Astrocyte (in vitro differentiated cells and primary cell): ENCODE measurements around the gene ORC4. TPM values are rescaled to one million over a fixed set of nuclear protein-coding genes. Genes with fewer than 3 reads are reported as not detected.

ENCODE experiments used
- DNase-seq: peaks from one replicate; pipeline ENCODE4 v3.0.0-alpha.2; 2010; ENCODE audit warnings: low read depth
- FAIRE-seq: peaks from 2 replicates; lab custom pipeline; 2011; peaks lifted over from hg19 to GRCh38; lab: Jason Lieb, UNC
- H2AFZ ChIP-seq: 2 replicates; pipeline ENCODE4 v1.6.0; 2012; ENCODE audit warnings: low read depth, low read length, inconsistent platforms
- H3K27ac ChIP-seq: 2 replicates; pipeline ENCODE4 v1.5.1; 2011; ENCODE audit warnings: low read depth, low read length, inconsistent platforms
- H3K27me3 ChIP-seq: 2 replicates; pipeline ENCODE4 v1.6.0; 2011; ENCODE audit warnings: low read length, inconsistent platforms; ENCODE audit not compliant: insufficient read depth
- H3K36me3 ChIP-seq: 2 replicates; pipeline ENCODE4 v1.5.1; 2011; ENCODE audit warnings: low read length, inconsistent platforms; ENCODE audit not compliant: insufficient read depth
- H3K4me1 ChIP-seq: 2 replicates; pipeline ENCODE4 v1.5.1; 2011; ENCODE audit warnings: low read length, inconsistent platforms; ENCODE audit not compliant: insufficient read depth
- H3K4me2 ChIP-seq: 2 replicates; pipeline ENCODE4 v1.6.0; 2012; ENCODE audit warnings: low read length, inconsistent platforms
- H3K4me3 ChIP-seq: 2 replicates; pipeline ENCODE4 v1.5.1; 2011; ENCODE audit warnings: low read depth, mild to moderate bottlenecking, low read length, inconsistent platforms; ENCODE audit not compliant: insufficient read depth
- H3K79me2 ChIP-seq: 2 replicates; pipeline ENCODE4 v1.6.0; 2012; ENCODE audit warnings: mild to moderate bottlenecking, low read length, inconsistent platforms; ENCODE audit not compliant: insufficient read depth
- H3K9ac ChIP-seq: 2 replicates; pipeline ENCODE4 v1.6.0; 2012; ENCODE audit warnings: mild to moderate bottlenecking, low read length, inconsistent platforms
- H3K9me3 ChIP-seq: 2 replicates; pipeline ENCODE4 v1.5.1; 2012; ENCODE audit warnings: low read depth, mild to moderate bottlenecking, low read length, inconsistent platforms; ENCODE audit not compliant: insufficient read depth
- H4K20me1 ChIP-seq: 2 replicates; pipeline ENCODE4 v1.6.0; 2012; ENCODE audit warnings: low read length, inconsistent platforms; ENCODE audit not compliant: insufficient read depth
- H3K27ac Mint-ChIP-seq: one replicate; pipeline ENCODE4 v1.8.0; 2021; ENCODE audit warnings: mild to moderate bottlenecking, mixed read lengths; ENCODE audit not compliant: unreplicated experiment
- H3K27me3 Mint-ChIP-seq: one replicate; pipeline ENCODE4 v1.8.0; 2021; ENCODE audit warnings: low read depth, mixed read lengths; ENCODE audit not compliant: unreplicated experiment
- H3K36me3 Mint-ChIP-seq: one replicate; pipeline ENCODE4 v1.8.0; 2021; ENCODE audit warnings: low read depth, mixed read lengths; ENCODE audit not compliant: unreplicated experiment
- H3K4me1 Mint-ChIP-seq: one replicate; pipeline ENCODE4 v1.8.0; 2021; ENCODE audit warnings: low read depth, mixed read lengths; ENCODE audit not compliant: unreplicated experiment
- H3K4me3 Mint-ChIP-seq: one replicate; pipeline ENCODE4 v1.8.0; 2021; ENCODE audit warnings: mild to moderate bottlenecking, moderate library complexity, mixed read lengths; ENCODE audit not compliant: unreplicated experiment
- H3K9me3 Mint-ChIP-seq: one replicate; pipeline ENCODE4 v1.8.0; 2021; ENCODE audit warnings: mild to moderate bottlenecking, mixed read lengths; ENCODE audit not compliant: unreplicated experiment
- EZH2 ChIP-seq: IDR thresholded peaks from 2 replicates; pipeline ENCODE4 v1.6.1; 2012; ENCODE audit warnings: mild to moderate bottlenecking, low read length, inconsistent platforms; ENCODE audit not compliant: insufficient read depth
- total RNA-seq: library from RNA; stranded (reverse); gene quantifications from 2 replicates; pipeline ENCODE4 v1.2.1, GENCODE V29; 2021
- TF ChIP-seq, protein P1 (sequence below): IDR thresholded peaks from 2 replicates; pipeline ENCODE4 v1.5.1; 2011; ENCODE audit warnings: low read depth, mild to moderate bottlenecking, inconsistent platforms, low read length, moderate library complexity; ENCODE audit not compliant: insufficient read depth

The ORC4 gene
- total RNA-seq, 1 donor from 2014 or later = 43.8 TPM

DNA sequence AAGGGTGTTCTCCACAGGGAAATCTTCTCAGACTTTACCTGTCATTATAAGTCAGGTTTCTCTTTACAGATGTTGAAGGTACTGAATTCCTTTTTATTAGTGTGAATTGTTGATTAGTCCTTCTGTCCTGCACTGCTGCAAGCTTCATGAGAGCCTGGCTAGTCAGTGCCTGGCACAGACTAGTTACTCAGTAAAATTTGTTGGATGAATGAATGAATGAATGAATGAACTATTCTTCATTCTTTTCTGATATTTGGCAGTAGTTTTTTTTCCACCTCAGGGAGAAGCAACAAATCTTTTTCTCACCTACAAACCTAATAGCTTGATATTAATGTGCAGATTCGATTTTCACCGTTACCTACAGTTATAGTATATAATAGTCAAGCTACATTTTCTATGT, 111.4 kb downstream of the ORC4 start:
- Histone ChIP-seq H3K27ac (no peak overlapping the region), H2AFZ (no peak overlapping the region), H3K9me3 (no peaks in the 10 kb centered on the region), H3K9ac (no peak overlapping the region), H3K36me3 (no peaks in the 10 kb centered on the region), H3K79me2 (no peaks in the 10 kb centered on the region), H3K27me3 (no peaks in the 10 kb centered on the region), H3K4me1 (no peaks in the 10 kb centered on the region), H4K20me1 (no peaks in the 10 kb centered on the region), H3K4me3 (no peak overlapping the region), H3K4me2 (no peak overlapping the region)
- no peak for FAIRE-seq
- peaks cover 8% of the 10 kb centered on the region for H3K4me1 Mint-ChIP-seq
- H3K27ac Mint-ChIP-seq = no peak overlapping the region
- no peaks in the 10 kb centered on the region for H3K36me3 Mint-ChIP-seq
- TF ChIP-seq EZH2 = no peak
- TF ChIP-seq, protein P1, sequence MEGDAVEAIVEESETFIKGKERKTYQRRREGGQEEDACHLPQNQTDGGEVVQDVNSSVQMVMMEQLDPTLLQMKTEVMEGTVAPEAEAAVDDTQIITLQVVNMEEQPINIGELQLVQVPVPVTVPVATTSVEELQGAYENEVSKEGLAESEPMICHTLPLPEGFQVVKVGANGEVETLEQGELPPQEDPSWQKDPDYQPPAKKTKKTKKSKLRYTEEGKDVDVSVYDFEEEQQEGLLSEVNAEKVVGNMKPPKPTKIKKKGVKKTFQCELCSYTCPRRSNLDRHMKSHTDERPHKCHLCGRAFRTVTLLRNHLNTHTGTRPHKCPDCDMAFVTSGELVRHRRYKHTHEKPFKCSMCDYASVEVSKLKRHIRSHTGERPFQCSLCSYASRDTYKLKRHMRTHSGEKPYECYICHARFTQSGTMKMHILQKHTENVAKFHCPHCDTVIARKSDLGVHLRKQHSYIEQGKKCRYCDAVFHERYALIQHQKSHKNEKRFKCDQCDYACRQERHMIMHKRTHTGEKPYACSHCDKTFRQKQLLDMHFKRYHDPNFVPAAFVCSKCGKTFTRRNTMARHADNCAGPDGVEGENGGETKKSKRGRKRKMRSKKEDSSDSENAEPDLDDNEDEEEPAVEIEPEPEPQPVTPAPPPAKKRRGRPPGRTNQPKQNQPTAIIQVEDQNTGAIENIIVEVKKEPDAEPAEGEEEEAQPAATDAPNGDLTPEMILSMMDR = no peak
- no peaks in the 10 kb centered on the region for H3K9me3 Mint-ChIP-seq
- H3K27me3 Mint-ChIP-seq = no peaks in the 10 kb centered on the region
- no peak for DNase-seq
- no peak overlapping the region for H3K4me3 Mint-ChIP-seq

DNA sequence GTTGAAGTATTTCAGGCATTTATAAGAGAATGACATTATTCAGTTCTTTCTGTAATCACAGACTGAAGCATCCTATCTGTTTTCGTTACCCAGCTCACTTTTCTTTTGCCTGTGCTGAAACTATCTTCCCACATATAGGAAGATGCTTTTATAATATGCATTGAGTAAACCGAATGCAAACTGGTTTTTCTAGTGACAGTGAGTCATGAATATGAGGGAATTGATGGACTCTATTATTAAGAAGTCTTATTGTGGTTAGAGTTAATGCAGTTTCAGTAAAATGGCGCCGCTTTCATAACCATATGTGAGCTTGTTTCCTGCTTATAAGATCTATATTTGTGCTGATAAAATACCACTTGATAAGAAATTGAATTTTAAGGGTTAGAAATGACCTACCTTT, 116.5 kb downstream of the ORC4 start:
- H3K36me3 ChIP-seq = no peaks in the 10 kb centered on the region
- DNase-seq = no peak
- no peaks in the 10 kb centered on the region for H3K27me3 Mint-ChIP-seq
- no peak overlapping the region for H3K27ac Mint-ChIP-seq
- H3K4me3 ChIP-seq = no peak overlapping the region
- no peaks in the 10 kb centered on the region for H4K20me1 ChIP-seq
- no peak overlapping the region for H3K27ac ChIP-seq
- H2AFZ ChIP-seq = no peak overlapping the region
- no peak overlapping the region for H3K4me2 ChIP-seq
- H3K4me1 Mint-ChIP-seq = peaks cover 11% of the 10 kb centered on the region
- no peak overlapping the region for H3K4me3 Mint-ChIP-seq
- no peaks in the 10 kb centered on the region for H3K9me3 ChIP-seq
- FAIRE-seq = no peak
- H3K27me3 ChIP-seq = no peaks in the 10 kb centered on the region
- no peaks in the 10 kb centered on the region for H3K79me2 ChIP-seq
- no peaks in the 10 kb centered on the region for H3K36me3 Mint-ChIP-seq
- H3K9me3 Mint-ChIP-seq = no peaks in the 10 kb centered on the region
- no peak overlapping the region for H3K9ac ChIP-seq
- no peak for TF ChIP-seq EZH2
- TF ChIP-seq, protein P1 = no peak
- no peaks in the 10 kb centered on the region for H3K4me1 ChIP-seq

DNA sequence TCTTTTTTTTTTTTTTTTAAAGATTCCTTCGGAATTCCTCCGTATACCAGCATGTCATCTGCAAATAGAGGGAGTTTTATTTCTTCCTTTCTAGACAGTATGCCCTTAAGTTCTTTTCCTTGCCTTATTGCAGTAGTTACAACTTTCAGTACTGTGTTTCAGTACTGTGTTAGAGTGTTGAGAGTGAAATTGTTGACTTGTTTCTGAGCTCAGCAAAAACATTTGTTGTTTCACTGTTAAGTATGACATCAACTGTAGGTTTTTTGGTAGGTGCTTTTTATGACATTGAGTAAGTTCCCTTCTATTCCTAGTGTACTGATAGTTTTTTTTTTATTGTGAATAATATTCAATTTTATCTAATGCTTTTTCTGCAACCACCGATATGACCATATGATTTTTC, 131.9 kb downstream of the ORC4 start:
- no peak overlapping the region for H3K4me3 Mint-ChIP-seq
- Histone ChIP-seq H3K36me3 (no peaks in the 10 kb centered on the region), H3K4me3 (no peak overlapping the region), H3K4me2 (no peak overlapping the region), H3K27ac (no peak overlapping the region), H3K9me3 (no peaks in the 10 kb centered on the region), H3K79me2 (peaks cover 71% of the 10 kb centered on the region), H2AFZ (no peak overlapping the region), H3K27me3 (no peaks in the 10 kb centered on the region), H3K9ac (no peak overlapping the region), H4K20me1 (peaks cover 43% of the 10 kb centered on the region), H3K4me1 (no peaks in the 10 kb centered on the region)
- H3K4me1 Mint-ChIP-seq = peaks cover 21% of the 10 kb centered on the region
- no peak for DNase-seq
- no peak for FAIRE-seq
- no peaks in the 10 kb centered on the region for H3K9me3 Mint-ChIP-seq
- H3K36me3 Mint-ChIP-seq = no peaks in the 10 kb centered on the region
- TF ChIP-seq, protein P1 = no peak
- TF ChIP-seq EZH2 = no peak
- H3K27me3 Mint-ChIP-seq = no peaks in the 10 kb centered on the region
- H3K27ac Mint-ChIP-seq = no peak overlapping the region
